ENCODE data around the gene HS3ST3B1.

DNA sequence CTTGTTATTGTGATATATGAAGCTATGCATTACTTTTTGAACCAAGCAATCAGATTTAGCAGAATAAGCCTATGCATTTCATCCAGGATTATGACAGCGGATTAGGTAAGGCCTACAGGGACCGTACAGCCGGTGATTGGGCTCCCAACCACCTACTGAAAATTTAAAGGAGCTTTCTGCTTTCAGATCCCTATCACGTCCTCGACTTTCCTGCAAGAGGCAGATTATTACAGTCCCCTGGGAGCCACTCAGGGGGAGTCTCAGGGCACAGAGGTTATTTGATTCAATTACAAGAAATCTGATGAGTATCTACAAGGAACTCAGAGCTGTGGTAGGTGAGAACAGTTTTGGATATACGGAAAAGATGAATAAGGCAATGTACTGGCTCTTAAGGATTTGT, 80.7 kb downstream of the HS3ST3B1 start:
- TF ChIP-seq POLR2A (IDR thresholded peaks at IDR 0.05) = no peak
- TF ChIP-seq, protein P1, sequence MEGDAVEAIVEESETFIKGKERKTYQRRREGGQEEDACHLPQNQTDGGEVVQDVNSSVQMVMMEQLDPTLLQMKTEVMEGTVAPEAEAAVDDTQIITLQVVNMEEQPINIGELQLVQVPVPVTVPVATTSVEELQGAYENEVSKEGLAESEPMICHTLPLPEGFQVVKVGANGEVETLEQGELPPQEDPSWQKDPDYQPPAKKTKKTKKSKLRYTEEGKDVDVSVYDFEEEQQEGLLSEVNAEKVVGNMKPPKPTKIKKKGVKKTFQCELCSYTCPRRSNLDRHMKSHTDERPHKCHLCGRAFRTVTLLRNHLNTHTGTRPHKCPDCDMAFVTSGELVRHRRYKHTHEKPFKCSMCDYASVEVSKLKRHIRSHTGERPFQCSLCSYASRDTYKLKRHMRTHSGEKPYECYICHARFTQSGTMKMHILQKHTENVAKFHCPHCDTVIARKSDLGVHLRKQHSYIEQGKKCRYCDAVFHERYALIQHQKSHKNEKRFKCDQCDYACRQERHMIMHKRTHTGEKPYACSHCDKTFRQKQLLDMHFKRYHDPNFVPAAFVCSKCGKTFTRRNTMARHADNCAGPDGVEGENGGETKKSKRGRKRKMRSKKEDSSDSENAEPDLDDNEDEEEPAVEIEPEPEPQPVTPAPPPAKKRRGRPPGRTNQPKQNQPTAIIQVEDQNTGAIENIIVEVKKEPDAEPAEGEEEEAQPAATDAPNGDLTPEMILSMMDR (IDR thresholded peaks at IDR 0.05) = no peak
